Left ventricle myocardium inferior (tissue), 1 donor: ENCODE measurements around the gene CKS1B. TPM values are rescaled to one million over a fixed set of nuclear protein-coding genes. Genes with fewer than 3 reads are reported as not detected.

Experiments used
- DNase-seq: peaks from one replicate; pipeline ENCODE4 v3.0.0-alpha.2; 2020
- H3K27ac ChIP-seq: fragments of 200-600 bp; replicated peaks from 2 replicates; pipeline ENCODE4 v1.8.0; 2021
- H3K27me3 ChIP-seq: fragments of 200-600 bp; 2 replicates; pipeline ENCODE4 v1.8.0; 2021; ENCODE audit warnings: low read depth
- H3K36me3 ChIP-seq: fragments of 200-600 bp; 2 replicates; pipeline ENCODE4 v1.8.0; 2021
- H3K4me1 ChIP-seq: fragments of 200-600 bp; 2 replicates; pipeline ENCODE4 v1.8.0; 2021
- H3K4me3 ChIP-seq: fragments of 200-600 bp; 2 replicates; pipeline ENCODE4 v1.8.0; 2021; ENCODE audit warnings: mild to moderate bottlenecking, moderate library complexity
- H3K9me3 ChIP-seq: fragments of 200-600 bp; replicated peaks from 2 replicates; pipeline ENCODE4 v1.8.0; 2021
- intact Hi-C: fragments of 100-400 bp; cut with micrococcal nuclease; formaldehyde crosslinking; loops from one replicate; pipeline ENCODE4 v1.11.0; 2022
- total RNA-seq: library from RNA; stranded (reverse); fragmentation: NEBNext Ultra II Directional; extraction: Animal tissue kit (Norgen Biotek cat#: 25700); gene quantifications from one replicate; pipeline ENCODE4 v1.2.1, GENCODE V29; 2021
- TF ChIP-seq, protein P1 (sequence below): fragments of 200-600 bp; IDR thresholded peaks from 2 replicates; pipeline ENCODE4 v1.8.0; 2021; ENCODE audit warnings: antibody characterized with exemption, mild to moderate bottlenecking, borderline replicate concordance
- donor health status: DM: no; HTN: yes; CAD: no; lungs with severe emphysema.

CKS1B gene
- total RNA-seq, 1 donor from 2014 or later, result 17.8 TPM

DNA sequence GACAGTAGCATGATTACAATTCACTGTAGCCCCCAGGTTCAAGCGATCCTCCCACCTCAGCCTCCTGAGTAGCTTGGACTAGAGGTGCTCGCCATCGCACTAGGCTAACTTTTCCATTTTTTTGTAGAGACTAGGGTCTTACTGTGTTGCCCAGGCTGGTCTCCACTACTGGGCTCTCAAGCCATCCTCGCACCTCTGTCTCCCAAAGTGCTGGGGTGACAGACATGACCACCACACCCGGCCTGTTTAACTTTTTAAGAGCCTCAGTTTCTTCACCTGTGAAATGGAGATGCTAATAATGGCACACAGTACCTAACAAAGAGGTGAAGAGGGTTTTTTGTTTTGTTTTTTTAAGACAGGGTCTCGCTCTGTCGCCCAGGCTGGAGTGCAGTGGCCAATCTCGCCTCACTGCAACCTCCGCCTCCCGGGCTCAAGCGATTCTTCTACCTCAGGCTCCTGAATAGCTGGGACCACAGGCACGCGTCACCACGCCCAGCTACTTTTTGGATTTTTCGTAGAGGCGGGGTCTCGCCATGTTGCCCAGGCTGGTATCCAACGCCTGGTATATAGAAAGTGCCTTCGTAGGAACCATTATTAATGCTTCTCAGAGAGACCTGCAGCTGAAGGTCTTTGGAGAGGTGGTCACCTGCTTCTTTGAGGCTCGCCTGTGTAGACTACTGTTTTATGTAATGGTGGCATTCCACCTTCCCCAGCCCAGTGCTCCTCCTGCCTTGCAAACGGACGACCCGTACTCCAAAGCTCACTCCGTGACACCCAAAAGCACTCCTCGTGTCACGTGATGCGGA lies 38.5 kb upstream of the CKS1B start:
- Histone ChIP-seq H3K36me3 (no peaks in the 10 kb centered on the region), H3K9me3 (no peaks in the 10 kb centered on the region), H3K4me1 (peaks cover 49% of the 10 kb centered on the region), H3K27ac (peak overlapping the region; percentile 97), H3K27me3 (no peaks in the 10 kb centered on the region), H3K4me3 (peak overlapping the region; percentile 75)
- TF ChIP-seq, protein P1, sequence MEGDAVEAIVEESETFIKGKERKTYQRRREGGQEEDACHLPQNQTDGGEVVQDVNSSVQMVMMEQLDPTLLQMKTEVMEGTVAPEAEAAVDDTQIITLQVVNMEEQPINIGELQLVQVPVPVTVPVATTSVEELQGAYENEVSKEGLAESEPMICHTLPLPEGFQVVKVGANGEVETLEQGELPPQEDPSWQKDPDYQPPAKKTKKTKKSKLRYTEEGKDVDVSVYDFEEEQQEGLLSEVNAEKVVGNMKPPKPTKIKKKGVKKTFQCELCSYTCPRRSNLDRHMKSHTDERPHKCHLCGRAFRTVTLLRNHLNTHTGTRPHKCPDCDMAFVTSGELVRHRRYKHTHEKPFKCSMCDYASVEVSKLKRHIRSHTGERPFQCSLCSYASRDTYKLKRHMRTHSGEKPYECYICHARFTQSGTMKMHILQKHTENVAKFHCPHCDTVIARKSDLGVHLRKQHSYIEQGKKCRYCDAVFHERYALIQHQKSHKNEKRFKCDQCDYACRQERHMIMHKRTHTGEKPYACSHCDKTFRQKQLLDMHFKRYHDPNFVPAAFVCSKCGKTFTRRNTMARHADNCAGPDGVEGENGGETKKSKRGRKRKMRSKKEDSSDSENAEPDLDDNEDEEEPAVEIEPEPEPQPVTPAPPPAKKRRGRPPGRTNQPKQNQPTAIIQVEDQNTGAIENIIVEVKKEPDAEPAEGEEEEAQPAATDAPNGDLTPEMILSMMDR, result no peak
- intact Hi-C loops, result no loop called here
- DNase-seq, result no peak

DNA sequence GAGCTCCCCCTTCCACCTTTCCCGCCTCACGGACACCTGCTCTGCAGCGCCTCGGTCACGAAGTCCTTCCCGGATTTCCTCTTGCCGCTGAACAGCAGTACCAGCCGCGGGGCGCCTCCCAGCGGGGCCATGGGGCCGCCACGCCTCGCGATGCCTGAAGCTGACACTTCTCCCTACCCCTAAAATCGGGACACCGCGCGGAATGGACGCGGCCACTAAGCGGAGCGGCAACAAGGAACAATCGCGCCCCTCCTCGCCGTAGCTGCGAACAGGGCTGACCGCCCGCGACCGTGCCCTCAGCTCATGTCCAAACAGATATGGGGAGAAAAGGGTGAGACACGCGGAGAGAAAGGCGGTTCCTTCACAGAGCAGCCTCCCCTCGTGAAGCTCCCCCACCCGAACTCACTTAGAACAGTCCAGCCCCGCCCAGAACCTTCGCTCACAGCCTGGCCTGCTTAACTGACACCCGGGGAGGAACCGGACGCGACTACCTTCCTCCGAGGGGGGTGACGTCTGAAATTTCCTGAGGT lies 37.9 kb upstream of the CKS1B start, which contains the start of gene PMVK:
Gene PMVK, minus strand, starts transcription at position 165 of the 530 bp plus-strand sequence. Its CDS starts 34 bp downstream, at position 131.
- H3K27me3 ChIP-seq, result no peaks in the 10 kb centered on the region
- intact Hi-C loops, result no loop called here
- H3K4me1 ChIP-seq, result peaks cover 55% of the 10 kb centered on the region
- DNase-seq, result peak; percentile 95
- H3K27ac ChIP-seq, result peak within 1 kb of the TSS; percentile 97
- no peaks in the 10 kb centered on the region for H3K9me3 ChIP-seq
- TF ChIP-seq, protein P1, result peak; percentile 43
- peak within 1 kb of the TSS; percentile 75 for H3K4me3 ChIP-seq
- H3K36me3 ChIP-seq, result no peaks in the 10 kb centered on the region

DNA sequence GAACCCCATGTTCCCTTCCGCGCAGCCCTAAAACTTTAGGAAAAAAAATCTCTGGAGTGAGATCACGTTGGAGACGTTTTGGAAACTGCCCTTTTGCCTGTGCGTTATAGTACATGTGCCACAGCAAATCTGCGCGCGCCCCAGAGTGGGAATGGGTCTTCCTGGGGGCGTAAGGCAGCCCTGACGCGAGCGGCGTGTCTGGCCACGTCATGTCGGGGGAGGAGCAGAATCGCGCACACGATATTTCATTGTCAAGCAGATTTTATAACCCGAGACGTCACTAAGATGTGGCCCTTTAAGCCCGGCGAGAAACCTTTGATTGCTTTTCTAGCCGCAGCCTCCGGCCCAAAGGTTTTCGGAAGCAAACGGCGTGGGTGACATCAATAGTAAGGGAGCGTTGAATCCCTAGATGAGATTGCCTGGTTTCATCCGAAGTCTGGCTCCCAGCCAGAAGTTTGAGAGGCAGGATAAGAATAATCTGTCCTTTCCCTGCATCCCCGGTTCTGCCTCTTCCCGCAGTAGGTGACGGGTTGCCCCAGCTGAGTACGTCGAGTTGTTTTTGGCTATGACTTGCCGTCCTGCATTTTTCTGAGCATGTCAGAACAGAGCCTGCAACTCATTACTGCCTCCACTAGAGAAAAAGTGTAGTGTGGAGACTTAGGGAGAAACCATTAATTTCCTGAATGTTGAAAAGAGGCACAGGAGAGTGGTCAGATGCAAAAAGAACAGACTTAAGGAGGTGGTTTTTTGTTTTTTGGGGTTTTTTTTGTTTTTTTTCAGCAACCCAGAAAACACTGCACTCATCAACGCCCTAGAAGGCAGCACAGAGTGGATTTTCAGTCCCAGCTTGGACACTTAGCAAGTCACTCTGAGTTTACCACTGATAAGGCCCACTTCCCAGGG lies 37.1 kb upstream of the CKS1B start:
- H3K4me1 ChIP-seq, result peaks cover 62% of the 10 kb centered on the region
- H3K27me3 ChIP-seq, result no peaks in the 10 kb centered on the region
- no peaks in the 10 kb centered on the region for H3K9me3 ChIP-seq
- H3K36me3 ChIP-seq, result no peaks in the 10 kb centered on the region
- H3K4me3 ChIP-seq, result peak overlapping the region; percentile 75
- intact Hi-C loops, result no loop called here
- TF ChIP-seq, protein P1, result peak; percentile 53
- peak overlapping the region; percentile 97 for H3K27ac ChIP-seq
- peak; percentile 92 for DNase-seq

DNA sequence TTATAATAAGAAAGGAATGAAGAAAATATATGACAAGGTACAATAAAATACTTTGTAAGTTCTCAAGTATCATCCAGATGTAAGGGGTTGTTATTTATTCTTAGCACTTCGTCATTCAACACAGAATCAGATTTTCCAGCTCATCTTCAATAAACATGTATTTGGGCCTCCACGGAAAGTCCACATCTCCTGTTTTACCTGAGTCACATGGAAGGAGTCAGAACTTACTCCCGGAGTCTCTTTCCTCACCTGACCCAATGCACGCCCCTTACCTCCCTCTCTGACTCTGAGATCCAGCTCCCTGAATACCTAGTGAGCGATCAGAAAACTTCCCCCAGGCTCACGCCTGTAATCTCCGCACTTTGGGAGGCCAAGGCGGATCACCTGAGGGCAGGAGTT lies 36.5 kb upstream of the CKS1B start:
- intact Hi-C loops, result no loop called here
- H3K4me3 ChIP-seq, result peak overlapping the region; percentile 75
- H3K27me3 ChIP-seq, result no peaks in the 10 kb centered on the region
- no peaks in the 10 kb centered on the region for H3K9me3 ChIP-seq
- DNase-seq, result no peak
- H3K36me3 ChIP-seq, result no peaks in the 10 kb centered on the region
- peaks cover 69% of the 10 kb centered on the region for H3K4me1 ChIP-seq
- peak overlapping the region; percentile 97 for H3K27ac ChIP-seq
- TF ChIP-seq, protein P1, result no peak
